GM21825 (cell line): ENCODE measurements around the gene OS9.
"Not testable (repeated sequence)": the region's sequence is repeated elsewhere in the genome, so short reads cannot be mapped to it uniquely, and the experiment has no call there.

Experiments
- ATAC-seq: cut with Tn5 transposase; IDR thresholded peaks from one replicate; pipeline ENCODE4 v1.9.1; 2021; ENCODE audit warnings: mild to moderate bottlenecking, moderate library complexity; ENCODE audit not compliant: unreplicated experiment

The OS9 gene

GRCh38 chr12:57693659-57694458 lies at the start of gene OS9:
Gene OS9, plus strand, starts transcription at chr12:57694132. Its CDS starts 30 bp downstream, at chr12:57694162.
- ATAC-seq = peak; percentile 94

GRCh38 chr12:57645990-57646658 lies 47.8 kb upstream of the OS9 start:
- not testable (repeated sequence) for ATAC-seq

- not testable (repeated sequence) for ATAC-seq
Measured at GRCh38 chr12:57646659-57647049, 47.3 kb upstream of the OS9 start.

GRCh38 chr12:57654042-57654441 lies 39.9 kb upstream of the OS9 start:
- no peak for ATAC-seq

GRCh38 chr12:57655541-57656240 lies 38.2 kb upstream of the OS9 start:
- no peak for ATAC-seq

GRCh38 chr12:57656408-57656807 lies 37.5 kb upstream of the OS9 start:
- not testable (repeated sequence) for ATAC-seq

GRCh38 chr12:57657744-57658143 lies 36.2 kb upstream of the OS9 start:
- ATAC-seq = no peak

- ATAC-seq = no peak
Measured at GRCh38 chr12:57658890-57659289, 35.0 kb upstream of the OS9 start.

GRCh38 chr12:57661376-57661775 lies 32.6 kb upstream of the OS9 start:
- no peak for ATAC-seq

- not testable (repeated sequence) for ATAC-seq
Measured at GRCh38 chr12:57665066-57665820, 28.7 kb upstream of the OS9 start.

- no peak for ATAC-seq
Measured at GRCh38 chr12:57666897-57667296, 27.0 kb upstream of the OS9 start.

GRCh38 chr12:57669691-57670090 lies 24.2 kb upstream of the OS9 start:
- ATAC-seq = not testable (repeated sequence)

- ATAC-seq = not testable (repeated sequence)
Measured at GRCh38 chr12:57671811-57672210, 22.1 kb upstream of the OS9 start.

GRCh38 chr12:57672801-57673200 lies 21.1 kb upstream of the OS9 start:
- ATAC-seq = no peak

GRCh38 chr12:57674691-57675090 lies 19.2 kb upstream of the OS9 start:
- ATAC-seq = no peak

- ATAC-seq = not testable (repeated sequence)
Measured at GRCh38 chr12:57677947-57678346, 16.0 kb upstream of the OS9 start.

GRCh38 chr12:57679697-57680096 lies 14.2 kb upstream of the OS9 start:
- ATAC-seq = no peak

- ATAC-seq = no peak
Measured at GRCh38 chr12:57687862-57688261, 6.1 kb upstream of the OS9 start.

GRCh38 chr12:57688931-57689330 lies 5.0 kb upstream of the OS9 start:
- ATAC-seq = no peak

- ATAC-seq = no peak
Measured at GRCh38 chr12:57692500-57692899, 1.4 kb upstream of the OS9 start.

- ATAC-seq = no peak
Measured at GRCh38 chr12:57693317-57693658, 644 bp upstream of the OS9 start.
